ENCODE results near the gene TCOF1.

Gene TCOF1

DNA sequence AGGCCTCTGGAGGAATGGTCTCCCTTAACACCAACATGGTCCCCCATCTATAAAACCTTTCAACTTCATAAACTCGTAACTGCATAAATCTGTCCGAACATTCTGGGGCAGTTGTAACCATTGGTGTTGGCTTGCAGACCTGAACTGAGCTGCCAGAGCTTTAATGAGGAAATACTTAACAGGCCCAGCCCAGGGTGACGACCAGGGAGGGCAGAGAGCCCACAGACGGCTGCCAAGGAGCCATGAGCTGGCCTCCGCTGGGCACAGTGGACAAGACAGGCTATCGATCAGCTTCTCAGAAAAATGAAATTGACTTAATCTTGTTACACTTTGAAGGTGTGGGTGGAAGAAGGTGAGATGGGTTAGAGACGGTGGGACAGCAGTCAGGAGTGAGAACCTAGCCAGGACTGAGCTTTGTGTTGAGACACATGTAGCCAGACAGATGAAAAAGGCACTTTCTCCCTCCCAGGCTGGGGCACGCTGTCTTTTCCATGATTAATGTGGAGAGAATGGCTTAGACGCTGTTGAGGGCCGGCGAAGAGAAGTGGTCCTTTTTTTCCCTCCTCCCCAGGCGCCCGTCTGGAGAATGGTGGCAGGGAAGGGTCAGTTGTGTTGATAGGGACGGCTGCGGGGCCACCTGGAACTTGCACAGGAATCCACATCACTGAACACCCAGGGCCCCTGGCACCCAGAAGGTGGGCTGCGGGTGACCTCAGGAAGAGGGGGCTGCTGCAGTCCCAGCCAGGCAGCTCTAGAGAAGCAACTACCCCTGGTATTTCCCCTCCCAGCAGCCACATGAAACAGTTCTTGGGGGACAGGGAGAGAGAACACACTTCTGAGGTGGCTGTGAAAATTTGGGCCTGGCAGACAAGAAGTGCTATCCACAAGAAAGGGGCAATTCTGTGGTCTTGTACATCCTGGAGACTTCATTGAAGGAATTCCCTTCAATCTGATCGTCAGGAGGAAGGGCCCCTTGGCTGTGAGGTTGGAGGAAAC is 27.3 kb upstream of the TCOF1 start:
- Histone ChIP-seq H4K20me1 (ENCODE audit: insufficient read depth, low read length) (no peaks in the 10 kb centered on the region), H3K9me2 (ENCODE audit: low read depth, low read length) (no peaks in the 10 kb centered on the region), H3K9me3 (ENCODE audit: low read length) (no peaks in the 10 kb centered on the region), H3K27me3 (ENCODE audit: insufficient read depth, low read length) (peaks cover 3% of the 10 kb centered on the region; the same call in 1 of the 2 replicates), H3K4me2 (ENCODE audit: low read length) (no peak overlapping the region), H3K27ac (ENCODE audit: low read depth, low read length, poor library complexity, severe bottlenecking) (no peak overlapping the region), H3K79me2 (ENCODE audit: insufficient read depth, low read length) (no peaks in the 10 kb centered on the region), H3K9ac (ENCODE audit: low read length) (no peak overlapping the region), H3F3A (ENCODE audit: insufficient read depth, low read length) (no peaks in the 10 kb centered on the region), H2AFZ (ENCODE audit: low read length) (no peak overlapping the region), H3K4me1 (ENCODE audit: insufficient read depth, low read length, severe bottlenecking) (no peaks in the 10 kb centered on the region), H3K4me3 (ENCODE audit: low read depth, low read length, poor library complexity, severe bottlenecking) (no peak overlapping the region), H3K36me3 (ENCODE audit: insufficient read depth, low read length) (no peaks in the 10 kb centered on the region)
- TF ChIP-seq, protein P1, sequence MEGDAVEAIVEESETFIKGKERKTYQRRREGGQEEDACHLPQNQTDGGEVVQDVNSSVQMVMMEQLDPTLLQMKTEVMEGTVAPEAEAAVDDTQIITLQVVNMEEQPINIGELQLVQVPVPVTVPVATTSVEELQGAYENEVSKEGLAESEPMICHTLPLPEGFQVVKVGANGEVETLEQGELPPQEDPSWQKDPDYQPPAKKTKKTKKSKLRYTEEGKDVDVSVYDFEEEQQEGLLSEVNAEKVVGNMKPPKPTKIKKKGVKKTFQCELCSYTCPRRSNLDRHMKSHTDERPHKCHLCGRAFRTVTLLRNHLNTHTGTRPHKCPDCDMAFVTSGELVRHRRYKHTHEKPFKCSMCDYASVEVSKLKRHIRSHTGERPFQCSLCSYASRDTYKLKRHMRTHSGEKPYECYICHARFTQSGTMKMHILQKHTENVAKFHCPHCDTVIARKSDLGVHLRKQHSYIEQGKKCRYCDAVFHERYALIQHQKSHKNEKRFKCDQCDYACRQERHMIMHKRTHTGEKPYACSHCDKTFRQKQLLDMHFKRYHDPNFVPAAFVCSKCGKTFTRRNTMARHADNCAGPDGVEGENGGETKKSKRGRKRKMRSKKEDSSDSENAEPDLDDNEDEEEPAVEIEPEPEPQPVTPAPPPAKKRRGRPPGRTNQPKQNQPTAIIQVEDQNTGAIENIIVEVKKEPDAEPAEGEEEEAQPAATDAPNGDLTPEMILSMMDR (IDR thresholded peaks at IDR 0.05; ENCODE audit: low read length), result no peak
- no peak for TF ChIP-seq EZH2 (IDR thresholded peaks at IDR 0.05; ENCODE audit: borderline replicate concordance, low read length)

DNA sequence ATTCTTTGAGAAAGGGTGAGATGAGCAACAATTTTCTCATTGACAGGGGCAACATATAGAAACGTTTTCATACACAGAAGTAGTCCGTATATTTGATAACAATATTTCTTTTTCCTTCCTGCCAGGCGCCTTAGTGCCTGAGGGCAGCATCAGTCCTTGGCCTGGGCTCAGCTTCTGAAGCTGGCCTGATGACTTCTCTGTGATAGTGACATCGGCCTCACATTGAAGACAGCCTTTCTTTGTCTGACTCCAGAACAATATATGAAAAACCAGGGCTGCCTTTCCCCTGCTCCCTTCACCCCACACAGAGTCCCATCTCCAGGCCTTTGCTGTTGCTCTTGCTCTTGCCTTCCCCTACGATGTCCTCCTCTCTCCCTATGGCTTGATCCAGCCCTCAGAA is 24.1 kb upstream of the TCOF1 start:
- Histone ChIP-seq H3K27ac (ENCODE audit: low read depth, low read length, poor library complexity, severe bottlenecking) (no peak overlapping the region), H3K9me2 (ENCODE audit: low read depth, low read length) (no peaks in the 10 kb centered on the region), H3K27me3 (ENCODE audit: insufficient read depth, low read length) (peaks cover 3% of the 10 kb centered on the region; the same call in 1 of the 2 replicates), H4K20me1 (ENCODE audit: insufficient read depth, low read length) (no peaks in the 10 kb centered on the region), H3K36me3 (ENCODE audit: insufficient read depth, low read length) (no peaks in the 10 kb centered on the region), H3K4me1 (ENCODE audit: insufficient read depth, low read length, severe bottlenecking) (no peaks in the 10 kb centered on the region), H3F3A (ENCODE audit: insufficient read depth, low read length) (no peaks in the 10 kb centered on the region), H3K9ac (ENCODE audit: low read length) (no peak overlapping the region), H2AFZ (ENCODE audit: low read length) (no peak overlapping the region), H3K79me2 (ENCODE audit: insufficient read depth, low read length) (no peaks in the 10 kb centered on the region), H3K4me2 (ENCODE audit: low read length) (no peak overlapping the region), H3K9me3 (ENCODE audit: low read length) (no peaks in the 10 kb centered on the region), H3K4me3 (ENCODE audit: low read depth, low read length, poor library complexity, severe bottlenecking) (no peak overlapping the region)
- TF ChIP-seq, protein P1 (IDR thresholded peaks at IDR 0.05; ENCODE audit: low read length), result no peak
- no peak for TF ChIP-seq EZH2 (IDR thresholded peaks at IDR 0.05; ENCODE audit: borderline replicate concordance, low read length)

DNA sequence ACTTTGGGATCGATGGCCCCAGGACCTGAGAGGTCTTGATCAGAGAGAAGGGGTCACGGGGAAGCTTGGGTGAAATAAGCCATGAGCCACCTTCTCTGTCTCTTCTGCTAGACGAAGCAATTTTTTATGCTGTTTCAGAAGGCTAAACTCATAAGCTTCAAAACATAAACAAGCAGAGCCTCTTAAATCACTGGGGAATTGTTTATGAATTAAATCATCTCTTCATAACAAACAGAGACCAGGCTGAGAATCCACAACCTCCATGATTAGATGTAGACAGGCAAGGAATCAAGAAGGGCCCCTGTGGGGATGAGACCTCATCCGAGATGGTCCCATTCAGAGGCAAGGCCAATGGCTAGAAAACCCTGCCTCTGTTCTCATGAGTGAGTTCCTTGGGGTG is 21.7 kb upstream of the TCOF1 start:
- Histone ChIP-seq H3K79me2 (ENCODE audit: insufficient read depth, low read length) (no peaks in the 10 kb centered on the region), H3K4me2 (ENCODE audit: low read length) (no peak overlapping the region), H3K27me3 (ENCODE audit: insufficient read depth, low read length) (0 out of 2 replicates have a peak, but pooled peaks cover 3% of the 10 kb centered on the region), H3F3A (ENCODE audit: insufficient read depth, low read length) (no peaks in the 10 kb centered on the region), H3K4me1 (ENCODE audit: insufficient read depth, low read length, severe bottlenecking) (no peaks in the 10 kb centered on the region), H3K9me2 (ENCODE audit: low read depth, low read length) (no peaks in the 10 kb centered on the region), H2AFZ (ENCODE audit: low read length) (no peak overlapping the region), H3K36me3 (ENCODE audit: insufficient read depth, low read length) (no peaks in the 10 kb centered on the region), H4K20me1 (ENCODE audit: insufficient read depth, low read length) (no peaks in the 10 kb centered on the region), H3K4me3 (ENCODE audit: low read depth, low read length, poor library complexity, severe bottlenecking) (no peak overlapping the region), H3K9ac (ENCODE audit: low read length) (no peak overlapping the region), H3K27ac (ENCODE audit: low read depth, low read length, poor library complexity, severe bottlenecking) (no peak overlapping the region), H3K9me3 (ENCODE audit: low read length) (no peaks in the 10 kb centered on the region)
- TF ChIP-seq, protein P1 (IDR thresholded peaks at IDR 0.05; ENCODE audit: low read length), result no peak
- TF ChIP-seq EZH2 (IDR thresholded peaks at IDR 0.05; ENCODE audit: borderline replicate concordance, low read length), result no peak

Data from OCI-LY1 (cell line).